BJ (cell line): Measurements from ENCODE around the gene RAI1. TPM values are rescaled to one million over a fixed set of nuclear protein-coding genes. Genes with fewer than 3 reads are reported as not detected.

Source experiments
- CTCF ChIA-PET: fragments of 350-600 bp; formaldehyde crosslinking; extraction: SDS; loops from one replicate; lab custom pipeline; 2021; ENCODE audit warnings: antibody characterized with exemption, inconsistent platforms; lab: Yijun Ruan, JAX
- POLR2A ChIA-PET: fragments of 300-600 bp; sonication (Branson Sonifier 250); formaldehyde crosslinking; extraction: SDS; loops from one replicate; lab custom pipeline; 2021; ENCODE audit warnings: antibody characterized with exemption; lab: Charles Lee
- DNase-seq: peaks from one replicate; pipeline ENCODE4 v3.0.0-alpha.2; 2011; ENCODE audit warnings: low read depth
- H3K27me3 ChIP-seq: 2 replicates; pipeline ENCODE4 v1.6.0; 2011; ENCODE audit warnings: low read length; ENCODE audit not compliant: control insufficient read depth, insufficient read depth
- H3K36me3 ChIP-seq: 2 replicates; pipeline ENCODE4 v1.5.1; 2011; ENCODE audit warnings: low read length; ENCODE audit not compliant: control insufficient read depth, insufficient read depth
- H3K4me3 ChIP-seq: 2 replicates; pipeline ENCODE4 v1.5.1; 2011; ENCODE audit warnings: low read depth, mild to moderate bottlenecking, control low read depth, low read length
- CTCF ChIP-seq: IDR thresholded peaks from 2 replicates; pipeline ENCODE4 v1.5.1; 2011; ENCODE audit warnings: low read depth, mild to moderate bottlenecking, control low read depth, inconsistent platforms, low read length, moderate library complexity; ENCODE audit not compliant: insufficient read depth
- polyA plus RNA-seq: library from polyadenylated mRNA; depleted of rRNA; stranded (reverse); fragments of >200 nt; gene quantifications from 2 replicates; pipeline ENCODE4 v1.2.3, GENCODE V29; 2011

RAI1 gene
- polyA plus RNA-seq, 1 experiment = 2.4 TPM

DNA sequence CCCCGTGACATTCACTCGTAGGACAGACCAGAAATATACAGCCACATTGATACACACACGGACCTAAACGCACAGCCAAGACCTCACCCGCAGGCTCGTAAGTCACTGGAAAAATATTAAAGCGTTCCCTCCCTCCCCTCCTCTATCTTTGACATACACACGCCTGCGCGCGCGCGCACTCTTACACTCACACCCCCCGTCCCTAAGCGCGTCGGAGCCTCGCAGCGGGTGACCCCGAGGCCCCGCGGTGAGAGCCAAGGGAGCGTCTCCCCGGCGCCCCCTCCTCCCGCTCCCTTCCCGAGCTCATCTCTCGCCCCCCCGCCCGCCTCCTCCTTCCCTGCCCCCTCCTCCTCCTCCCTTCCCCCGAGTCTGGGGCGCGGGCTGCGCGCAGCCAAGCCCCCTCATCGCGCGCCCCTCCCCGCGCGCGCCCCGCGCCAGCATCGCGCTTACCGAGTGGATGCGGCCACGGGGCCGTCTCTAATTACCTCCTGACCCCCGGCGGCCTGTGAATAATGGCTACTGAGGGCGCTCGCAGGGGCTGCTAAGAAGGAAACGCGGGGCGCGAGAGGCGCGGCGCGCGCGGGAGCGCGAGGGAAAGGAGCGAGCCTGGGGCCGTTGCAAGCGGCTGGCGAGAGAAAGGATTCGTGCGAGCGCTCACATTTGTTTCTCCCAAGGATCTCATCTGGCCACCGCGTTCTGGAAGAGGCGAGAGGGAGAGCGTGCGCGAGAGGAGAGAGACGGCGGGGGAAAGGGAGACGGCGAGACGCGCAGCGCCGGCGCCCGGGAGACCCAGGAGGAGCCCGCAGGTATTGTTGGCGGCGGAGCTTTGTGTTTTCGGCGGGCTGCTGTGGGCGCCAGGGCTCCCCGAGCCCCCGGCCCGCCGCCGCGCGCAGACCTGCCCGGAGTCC is 42.4 kb downstream of the RAI1 start:
- POLR2A ChIA-PET = interaction anchor here (0.5 kb wide), 1 partner anchor 34 kb away, joined by 3 read pairs; no protein-coding TSS in a partner anchor

GRCh38 chr17:17724307-17725010 is 43.2 kb downstream of the RAI1 start:
- CTCF ChIA-PET = no interaction called here
- no peak for TF ChIP-seq CTCF
- POLR2A ChIA-PET = no interaction called here
- Histone ChIP-seq H3K4me3 (peak overlapping the region; percentile 47), H3K36me3 (peaks cover 6% of the 10 kb centered on the region; the same call in 1 of the 2 replicates), H3K27me3 (no peaks in the 10 kb centered on the region)
- DNase-seq = no peak

More for the DNA sequence above, 42.4 kb downstream of the RAI1 start:
- Histone ChIP-seq H3K4me3 (peak overlapping the region; percentile 47), H3K27me3 (no peaks in the 10 kb centered on the region), H3K36me3 (peaks cover 1% of the 10 kb centered on the region; the same call in 1 of the 2 replicates)
- no peak for TF ChIP-seq CTCF
- no peak for DNase-seq
- CTCF ChIA-PET = no interaction called here

GRCh38 chr17:17725011-17725751 is 43.9 kb downstream of the RAI1 start:
- Histone ChIP-seq H3K27me3 (no peaks in the 10 kb centered on the region), H3K4me3 (peak overlapping the region; percentile 47), H3K36me3 (peaks cover 6% of the 10 kb centered on the region; the same call in 1 of the 2 replicates)
- no peak for DNase-seq
- CTCF ChIA-PET = interaction anchor here (1.3 kb wide), 1 partner anchor 15 kb away, joined by 3 read pairs; no protein-coding TSS in a partner anchor
- POLR2A ChIA-PET = no interaction called here
- no peak for TF ChIP-seq CTCF

DNA sequence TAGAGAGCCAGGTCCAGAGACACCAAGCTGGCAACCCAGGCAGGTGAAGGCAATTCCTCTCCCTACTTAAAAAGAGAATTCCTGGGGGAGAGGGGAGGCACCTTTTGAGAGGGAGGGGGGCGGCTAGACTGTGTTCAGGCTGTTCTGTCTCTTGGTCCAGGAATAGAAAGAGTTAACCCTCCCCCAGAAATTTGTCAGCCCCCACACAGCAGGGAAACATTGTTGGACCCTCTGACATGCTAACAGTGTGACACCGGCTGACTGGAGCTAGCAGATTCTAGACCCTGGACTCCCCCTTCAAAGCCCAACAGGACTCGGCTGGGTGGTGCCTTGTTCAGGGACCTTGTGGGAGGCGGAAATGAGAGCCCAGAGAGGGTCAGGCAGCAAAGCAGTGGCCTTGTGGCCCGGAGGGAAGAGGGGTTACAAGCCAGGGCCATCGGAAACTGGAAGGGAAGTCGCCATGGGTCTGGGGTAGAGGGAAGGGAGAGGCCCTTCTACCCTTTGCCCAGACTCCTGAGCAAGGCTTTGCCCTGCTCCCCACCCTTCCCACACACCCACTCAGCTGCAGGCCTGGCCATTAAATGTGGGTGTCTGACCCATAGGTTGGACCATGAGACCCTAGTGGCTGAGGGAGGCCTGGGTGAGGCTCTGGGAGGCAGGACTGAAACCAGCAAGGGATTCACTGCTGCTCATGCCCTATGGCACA is 44.6 kb downstream of the RAI1 start:
- no peak for DNase-seq
- ChIA-PET CTCF (interaction anchor here (0.7 to 1.3 kb wide), 3 partner anchors 14 to 1732 kb away, joined by 3 read pairs; no protein-coding TSS in a partner anchor), POLR2A (no interaction called here)
- no peak for TF ChIP-seq CTCF
- Histone ChIP-seq H3K36me3 (peaks cover 7% of the 10 kb centered on the region), H3K4me3 (no peak overlapping the region), H3K27me3 (no peaks in the 10 kb centered on the region)
